PC-3 (cell line): ENCODE measurements around the gene B4GALNT3. TPM values are rescaled to one million over a fixed set of nuclear protein-coding genes. Genes with fewer than 3 reads are reported as not detected.

Experiments used
- ATAC-seq: fragments of 200-7000 bp; cut with Tn5 transposase; 2 replicates; pipeline ENCODE4 v1.9.1; 2020; ENCODE audit warnings: mild to moderate bottlenecking, moderate library complexity
- BruUV-seq: library from RNA; stranded (reverse); fragments of 400-500 nt; replicated peaks from 2 replicates; lab custom pipeline; 2021; lab: Mats Ljungman, UMichigan
- CTCF ChIA-PET: fragments of 300-600 bp; sonication (Branson Sonifier 250); formaldehyde crosslinking; loops from one replicate; lab custom pipeline; 2022; ENCODE audit warnings: antibody characterized with exemption; lab: Charles Lee
- POLR2A ChIA-PET: fragments of 300-600 bp; sonication (Branson Sonifier 250); formaldehyde crosslinking; loops from one replicate; lab custom pipeline; 2022; ENCODE audit warnings: antibody characterized with exemption; ENCODE audit not compliant: unreplicated experiment; lab: Charles Lee
- DNase-seq: peaks from one replicate; pipeline ENCODE4 v3.0.0-alpha.2; 2015
- H2AFZ ChIP-seq: fragments of 300-600 bp; sonication (generic); 2 replicates; pipeline ENCODE4 v1.6.0; 2016; ENCODE audit warnings: antibody characterized with exemption, low read length
- H3F3A ChIP-seq: fragments of 300-600 bp; sonication (generic); one replicate; pipeline ENCODE4 v1.6.0; 2017; ENCODE audit warnings: antibody characterized with exemption, low read length, control low read depth, mild to moderate bottlenecking; ENCODE audit not compliant: unreplicated experiment
- H3K27ac ChIP-seq: fragments of 300-600 bp; sonication (generic); 2 replicates; pipeline ENCODE4 v1.5.1; 2016; ENCODE audit warnings: mild to moderate bottlenecking, low read length
- H3K27me3 ChIP-seq: fragments of 300-600 bp; sonication (generic); 2 replicates; pipeline ENCODE4 v1.6.1; 2016; ENCODE audit warnings: low read length, mixed read lengths
- H3K36me3 ChIP-seq: fragments of 300-600 bp; sonication (generic); 2 replicates; pipeline ENCODE4 v1.6.1; 2016; ENCODE audit warnings: low read depth, mixed run types, low read length, mixed read lengths
- H3K4me1 ChIP-seq: fragments of 300-600 bp; sonication (generic); 2 replicates; pipeline ENCODE4 v1.5.1; 2016; ENCODE audit warnings: low read length; ENCODE audit not compliant: insufficient read depth
- H3K4me2 ChIP-seq: fragments of 300-600 bp; sonication (generic); 2 replicates; pipeline ENCODE4 v1.6.0; 2016; ENCODE audit warnings: low read length
- H3K4me3 ChIP-seq: fragments of 300-600 bp; sonication (generic); 2 replicates; pipeline ENCODE4 v1.5.1; 2016; ENCODE audit warnings: mild to moderate bottlenecking, low read length, mixed read lengths
- H3K79me2 ChIP-seq: fragments of 300-600 bp; sonication (generic); 2 replicates; pipeline ENCODE4 v1.6.1; 2017; ENCODE audit warnings: low read length, mixed read lengths
- H3K9ac ChIP-seq: fragments of 300-600 bp; sonication (generic); 2 replicates; pipeline ENCODE4 v1.6.0; 2016; ENCODE audit warnings: mild to moderate bottlenecking, low read length
- H3K9me2 ChIP-seq: fragments of 300-600 bp; sonication (generic); replicated peaks from 2 replicates; pipeline ENCODE4 v1.6.1; 2016; ENCODE audit warnings: mixed run types, low read length, mixed read lengths
- H3K9me3 ChIP-seq: fragments of 300-600 bp; sonication (generic); 2 replicates; pipeline ENCODE4 v1.6.1; 2016; ENCODE audit warnings: low read length, mixed read lengths
- H4K20me1 ChIP-seq: fragments of 300-600 bp; sonication (generic); 2 replicates; pipeline ENCODE4 v1.6.1; 2016; ENCODE audit warnings: low read length, mixed read lengths
- EZH2 ChIP-seq: fragments of 300-600 bp; sonication (generic); IDR thresholded peaks from one replicate; pipeline ENCODE4 v1.6.1; 2017; ENCODE audit warnings: antibody characterized with exemption, mild to moderate bottlenecking, low read length; ENCODE audit not compliant: unreplicated experiment
- EZH2phosphoT487 ChIP-seq: fragments of 300-600 bp; sonication (generic); IDR thresholded peaks from 2 replicates; pipeline ENCODE4 v1.6.1; 2018; ENCODE audit warnings: mild to moderate bottlenecking, antibody characterized with exemption, low read length, borderline replicate concordance
- intact Hi-C: fragments of 100-400 bp; cut with micrococcal nuclease; formaldehyde crosslinking; loops from 2 replicates; pipeline ENCODE4 v1.9.0; 2023
- total RNA-seq: library from RNA; depleted of rRNA; stranded (reverse); fragments of >200 nt; gene quantifications from 2 replicates; pipeline ENCODE4 v1.2.3, GENCODE V29; 2014
- TF ChIP-seq, protein P1 (sequence below): fragments of 300-600 bp; sonication (generic); conservative IDR thresholded peaks from 2 replicates; pipeline ENCODE4 v1.5.1; 2017; ENCODE audit warnings: antibody characterized with exemption, low read depth, mild to moderate bottlenecking, low read length

B4GALNT3 gene
- total RNA-seq, 1 experiment from 2014 or later, result 3.7 TPM

GRCh38 chr12:539540-540310 lies 80.0 kb downstream of the B4GALNT3 start:
- Histone ChIP-seq H3K79me2 (no peaks in the 10 kb centered on the region), H4K20me1 (no peaks in the 10 kb centered on the region), H3K9ac (peak overlapping the region; percentile 56; the same call in 1 of the 2 replicates), H3K27me3 (no peaks in the 10 kb centered on the region), H3F3A (no peaks in the 10 kb centered on the region), H2AFZ (no peak overlapping the region), H3K27ac (peak overlapping the region; percentile 70), H3K9me3 (no peaks in the 10 kb centered on the region), H3K4me3 (no peak overlapping the region), H3K9me2 (no peaks in the 10 kb centered on the region), H3K36me3 (no peaks in the 10 kb centered on the region), H3K4me2 (no peak overlapping the region), H3K4me1 (peaks cover 28% of the 10 kb centered on the region)
- ATAC-seq (no peak), DNase-seq (no peak)
- BruUV-seq, result no TSS peak
- CTCF ChIA-PET, result interaction anchor here (0.6 kb wide), 2 partner anchors 16 to 36 kb away, joined by 3 to 9 read pairs; no protein-coding TSS in a partner anchor
- intact Hi-C loops, result loop anchor here (5.0 kb wide), 2 partner anchors 32 to 77 kb away; no protein-coding TSS in a partner anchor
- TF ChIP-seq, protein P1, sequence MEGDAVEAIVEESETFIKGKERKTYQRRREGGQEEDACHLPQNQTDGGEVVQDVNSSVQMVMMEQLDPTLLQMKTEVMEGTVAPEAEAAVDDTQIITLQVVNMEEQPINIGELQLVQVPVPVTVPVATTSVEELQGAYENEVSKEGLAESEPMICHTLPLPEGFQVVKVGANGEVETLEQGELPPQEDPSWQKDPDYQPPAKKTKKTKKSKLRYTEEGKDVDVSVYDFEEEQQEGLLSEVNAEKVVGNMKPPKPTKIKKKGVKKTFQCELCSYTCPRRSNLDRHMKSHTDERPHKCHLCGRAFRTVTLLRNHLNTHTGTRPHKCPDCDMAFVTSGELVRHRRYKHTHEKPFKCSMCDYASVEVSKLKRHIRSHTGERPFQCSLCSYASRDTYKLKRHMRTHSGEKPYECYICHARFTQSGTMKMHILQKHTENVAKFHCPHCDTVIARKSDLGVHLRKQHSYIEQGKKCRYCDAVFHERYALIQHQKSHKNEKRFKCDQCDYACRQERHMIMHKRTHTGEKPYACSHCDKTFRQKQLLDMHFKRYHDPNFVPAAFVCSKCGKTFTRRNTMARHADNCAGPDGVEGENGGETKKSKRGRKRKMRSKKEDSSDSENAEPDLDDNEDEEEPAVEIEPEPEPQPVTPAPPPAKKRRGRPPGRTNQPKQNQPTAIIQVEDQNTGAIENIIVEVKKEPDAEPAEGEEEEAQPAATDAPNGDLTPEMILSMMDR, result no peak
- TF ChIP-seq EZH2, result no peak
- TF ChIP-seq EZH2phosphoT487, result no peak
- POLR2A ChIA-PET, result interaction anchor here (0.6 kb wide), 1 partner anchor 36 kb away, joined by 5 read pairs; no protein-coding TSS in a partner anchor

DNA sequence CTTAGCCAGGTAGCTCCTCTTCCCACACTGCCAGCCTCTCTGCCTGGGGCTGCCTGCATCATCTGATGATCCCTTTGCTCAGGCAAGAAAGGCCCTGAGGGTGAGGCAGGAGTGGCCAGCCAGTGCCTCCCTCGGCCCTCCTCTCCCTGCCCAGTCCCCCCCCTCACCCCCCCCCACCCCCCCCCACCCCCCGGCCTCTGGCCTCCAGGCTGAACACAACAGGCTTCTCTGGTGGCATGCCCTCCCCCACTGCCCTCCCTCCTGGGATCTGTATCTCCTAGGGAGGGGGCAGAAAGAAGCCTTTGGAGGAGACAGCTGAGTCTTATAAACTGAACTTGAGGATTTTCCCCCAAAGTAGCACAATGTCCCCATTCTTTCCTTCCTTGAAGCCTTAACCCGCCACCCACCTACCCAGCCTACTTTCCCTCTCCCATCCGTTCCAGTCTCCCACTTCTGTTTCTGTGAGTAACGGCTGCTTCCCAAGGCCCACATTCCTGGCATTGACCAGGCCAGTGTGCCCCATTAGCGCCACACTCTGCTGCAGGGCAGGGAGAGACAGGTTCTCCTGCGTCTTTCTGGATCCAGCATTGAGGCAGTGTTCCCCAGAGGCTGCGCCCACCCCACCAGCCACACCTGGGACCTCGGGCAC lies 82.1 kb downstream of the B4GALNT3 start:
- H3K4me2 ChIP-seq, result no peak overlapping the region
- H3K4me3 ChIP-seq, result no peak overlapping the region
- H4K20me1 ChIP-seq, result no peaks in the 10 kb centered on the region
- no peaks in the 10 kb centered on the region for H3K9me2 ChIP-seq
- no peak overlapping the region for H3K9ac ChIP-seq
- H3K27ac ChIP-seq, result no peak overlapping the region
- BruUV-seq, result no TSS peak
- no peaks in the 10 kb centered on the region for H3F3A ChIP-seq
- peak; percentile 16 for DNase-seq
- ChIA-PET POLR2A (no interaction called here), CTCF (no interaction called here)
- H3K36me3 ChIP-seq, result no peaks in the 10 kb centered on the region
- no peaks in the 10 kb centered on the region for H3K79me2 ChIP-seq
- no peak; the same call in 1 of the 2 replicates for ATAC-seq
- intact Hi-C loops, result loop anchor here (5.0 kb wide), 1 partner anchor 34 kb away; no protein-coding TSS in a partner anchor
- peaks cover 28% of the 10 kb centered on the region for H3K4me1 ChIP-seq
- no peaks in the 10 kb centered on the region for H3K9me3 ChIP-seq
- no peaks in the 10 kb centered on the region for H3K27me3 ChIP-seq
- no peak overlapping the region for H2AFZ ChIP-seq
- TF ChIP-seq EZH2 (no peak), EZH2phosphoT487 (no peak)
- TF ChIP-seq, protein P1, result no peak
